ENCODE results near the gene PRAMEF10.
A peak's percentile ranks its signal among the peaks of the same experiment; 100 is the strongest.
"Not testable (repeated sequence)": the region's sequence is repeated elsewhere in the genome, so short reads cannot be mapped to it uniquely, and the experiment has no call there.

The PRAMEF10 gene

GRCh38 chr1:12898170-12898569 is at the start of gene PRAMEF10:
Gene PRAMEF10 (minus strand): TSS chr1:12898270. CDS start chr1:12895847, 2,423 bp downstream.
- DNase-seq = not testable (repeated sequence)

GRCh38 chr1:12947480-12947879 is 49.4 kb upstream of the PRAMEF10 start, which contains the start of gene PRAMEF6:
Gene PRAMEF6 (minus strand): TSS chr1:12947580. CDS start chr1:12942518, 5,062 bp downstream.
- DNase-seq = not testable (repeated sequence)

- DNase-seq = peak; percentile 0
Observed at GRCh38 chr1:12924368-12924767, 26.3 kb upstream of the PRAMEF10 start.

GRCh38 chr1:12921749-12922148 is 23.7 kb upstream of the PRAMEF10 start:
- DNase-seq = peak; percentile 0

GRCh38 chr1:12916310-12916709 is 18.2 kb upstream of the PRAMEF10 start, which contains the start of gene PRAMEF7:
Gene PRAMEF7 (plus strand): TSS chr1:12916610. CDS start chr1:12917693, 1,083 bp downstream.
- not testable (repeated sequence) for DNase-seq

GRCh38 chr1:12903793-12904572 is 5.9 kb upstream of the PRAMEF10 start:
- DNase-seq = not testable (repeated sequence)

- not testable (repeated sequence) for DNase-seq
Observed at GRCh38 chr1:12899186-12899585, 1.1 kb upstream of the PRAMEF10 start.

GRCh38 chr1:12886101-12886500 is 12.0 kb downstream of the PRAMEF10 start, which contains the start of gene PRAMEF4:
Gene PRAMEF4 (minus strand): TSS chr1:12886201. CDS start chr1:12883394, 2,807 bp downstream.
- DNase-seq = not testable (repeated sequence)

GRCh38 chr1:12878453-12878852 is 19.6 kb downstream of the PRAMEF10 start:
- not testable (repeated sequence) for DNase-seq

- not testable (repeated sequence) for DNase-seq
Observed at GRCh38 chr1:12863131-12863880, 34.8 kb downstream of the PRAMEF10 start.

- not testable (repeated sequence) for DNase-seq
Observed at GRCh38 chr1:12856786-12857185, 41.3 kb downstream of the PRAMEF10 start, which contains the start of gene PRAMEF2. Gene PRAMEF2 (plus strand): TSS chr1:12857086. CDS start chr1:12859010, 1,924 bp downstream.

- DNase-seq = no peak
Observed at GRCh38 chr1:12851779-12852178, 46.3 kb downstream of the PRAMEF10 start.

GRCh38 chr1:12848620-12849019 is 49.5 kb downstream of the PRAMEF10 start, which contains the start of gene HNRNPCL1:
Gene HNRNPCL1 (minus strand): TSS chr1:12848720. CDS start chr1:12848289, 431 bp downstream.
- DNase-seq = not testable (repeated sequence)

Measured in hematopoietic multipotent progenitor cell treated with erythropoietin and hydrocortisone succinate and interleukin-3 and kit ligand, for 6 days (in vitro differentiated cells).